Progenitor cell of endocrine pancreas (in vitro differentiated cells): ENCODE results near the gene GH2. TPM values are rescaled to one million over a fixed set of nuclear protein-coding genes. Genes with fewer than 3 reads are reported as not detected.

Source experiments
- DNase-seq: peaks from one replicate; pipeline ENCODE4 v3.0.0; 2021; ENCODE audit warnings: low spot score; ENCODE audit not compliant: unreplicated experiment
- H3K27ac Mint-ChIP-seq: 2 replicates; pipeline ENCODE4 v1.8.0; 2021; ENCODE audit warnings: mild to moderate bottlenecking, moderate library complexity, mixed read lengths
- H3K27me3 Mint-ChIP-seq: 2 replicates; pipeline ENCODE4 v1.8.0; 2021; ENCODE audit warnings: mixed read lengths
- H3K36me3 Mint-ChIP-seq: 2 replicates; pipeline ENCODE4 v1.8.0; 2022; ENCODE audit warnings: mixed read lengths; ENCODE audit not compliant: insufficient read depth
- H3K4me1 Mint-ChIP-seq: 2 replicates; pipeline ENCODE4 v1.8.0; 2021; ENCODE audit warnings: low read depth, mixed read lengths
- H3K4me3 Mint-ChIP-seq: 2 replicates; pipeline ENCODE4 v1.8.0; 2021; ENCODE audit warnings: low read depth, mild to moderate bottlenecking, moderate library complexity, mixed read lengths
- H3K9me3 Mint-ChIP-seq: 2 replicates; pipeline ENCODE4 v1.8.0; 2021; ENCODE audit warnings: low read depth, mixed read lengths
- CTCF ChIP-seq: fragments of 200-600 bp; sonication (generic); IDR thresholded peaks from one replicate; pipeline ENCODE4 v1.5.0; 2021; ENCODE audit warnings: antibody characterized with exemption, mild to moderate bottlenecking; ENCODE audit not compliant: unreplicated experiment
- total RNA-seq: library from RNA; stranded (reverse); gene quantifications from 2 replicates; pipeline ENCODE4 v1.2.1, GENCODE V29; 2021

Gene GH2
- total RNA-seq, 1 donor from 2014 or later, result not detected

GRCh38 chr17:63835167-63835720 is 46.5 kb downstream of the GH2 start:
- TF ChIP-seq CTCF, result no peak
- H3K36me3 Mint-ChIP-seq, result peaks cover 12% of the 10 kb centered on the region
- DNase-seq, result no peak

GRCh38 chr17:63834431-63835166 is 47.1 kb downstream of the GH2 start:
- Mint-ChIP-seq H3K27me3 (no peaks in the 10 kb centered on the region), H3K27ac (peak overlapping the region; percentile 49), H3K4me3 (no peak overlapping the region), H3K9me3 (no peaks in the 10 kb centered on the region), H3K4me1 (peaks cover 5% of the 10 kb centered on the region), H3K36me3 (peaks cover 15% of the 10 kb centered on the region)
- no peak for DNase-seq
- peak; percentile 56 for TF ChIP-seq CTCF

More at GRCh38 chr17:63835167-63835720, 46.5 kb downstream of the GH2 start:
- H3K4me1 Mint-ChIP-seq, result peaks cover 4% of the 10 kb centered on the region
- no peaks in the 10 kb centered on the region for H3K27me3 Mint-ChIP-seq
- peak overlapping the region; percentile 49 for H3K27ac Mint-ChIP-seq
- H3K9me3 Mint-ChIP-seq, result no peaks in the 10 kb centered on the region
- no peak overlapping the region for H3K4me3 Mint-ChIP-seq

- TF ChIP-seq CTCF, result no peak
- H3K9me3 Mint-ChIP-seq, result no peaks in the 10 kb centered on the region
- H3K27me3 Mint-ChIP-seq, result no peaks in the 10 kb centered on the region
- no peak overlapping the region for H3K27ac Mint-ChIP-seq
- peaks cover 3% of the 10 kb centered on the region for H3K4me1 Mint-ChIP-seq
- no peak overlapping the region for H3K4me3 Mint-ChIP-seq
- no peak for DNase-seq
- H3K36me3 Mint-ChIP-seq, result peaks cover 22% of the 10 kb centered on the region
Measured at GRCh38 chr17:63833741-63834373, 47.9 kb downstream of the GH2 start.

GRCh38 chr17:63833026-63833740 is 48.6 kb downstream of the GH2 start:
- peaks cover 23% of the 10 kb centered on the region for H3K36me3 Mint-ChIP-seq
- no peaks in the 10 kb centered on the region for H3K9me3 Mint-ChIP-seq
- DNase-seq, result no peak
- H3K27me3 Mint-ChIP-seq, result no peaks in the 10 kb centered on the region
- no peak overlapping the region for H3K27ac Mint-ChIP-seq
- peaks cover 4% of the 10 kb centered on the region for H3K4me1 Mint-ChIP-seq
- no peak for TF ChIP-seq CTCF
- no peak overlapping the region for H3K4me3 Mint-ChIP-seq

GRCh38 chr17:63832455-63832854 is 49.3 kb downstream of the GH2 start:
- Mint-ChIP-seq H3K9me3 (no peaks in the 10 kb centered on the region), H3K27ac (peak overlapping the region; percentile 77), H3K4me3 (no peak overlapping the region), H3K27me3 (no peaks in the 10 kb centered on the region), H3K4me1 (peaks cover 8% of the 10 kb centered on the region), H3K36me3 (peaks cover 23% of the 10 kb centered on the region)
- TF ChIP-seq CTCF, result no peak
- no peak for DNase-seq
